ENCODE results near the gene SLC22A23.
A peak's percentile ranks its signal among the peaks of the same experiment; 100 is the strongest.

Gene SLC22A23

GRCh38 chr6:3449750-3450305 lies 7.0 kb downstream of the SLC22A23 start:
- no peak for DNase-seq (ENCODE audit: low read depth, low spot score)
- no peak overlapping the region for H3K4me3 ChIP-seq (ENCODE audit: low read length)

DNA sequence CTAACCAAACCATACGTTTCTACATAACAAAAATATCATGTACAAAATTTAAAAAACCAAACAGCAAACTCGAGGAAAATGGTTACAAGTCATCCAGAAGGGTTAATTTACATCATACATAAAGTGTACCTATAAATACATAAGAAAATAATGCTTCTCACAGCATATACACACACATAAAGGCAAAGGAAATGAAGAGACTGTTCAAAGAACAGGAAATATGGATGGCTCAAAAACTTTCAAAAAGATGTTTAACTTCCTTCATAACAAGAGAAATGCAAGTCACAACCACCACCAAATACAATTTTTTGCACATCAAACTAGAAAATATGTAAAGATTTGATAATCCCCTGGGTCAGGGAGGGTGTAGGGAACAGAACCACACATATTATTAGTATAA lies 7.5 kb downstream of the SLC22A23 start:
- DNase-seq (ENCODE audit: low read depth, low spot score): peak; percentile 48
- H3K4me3 ChIP-seq (ENCODE audit: low read length): no peak overlapping the region

DNA sequence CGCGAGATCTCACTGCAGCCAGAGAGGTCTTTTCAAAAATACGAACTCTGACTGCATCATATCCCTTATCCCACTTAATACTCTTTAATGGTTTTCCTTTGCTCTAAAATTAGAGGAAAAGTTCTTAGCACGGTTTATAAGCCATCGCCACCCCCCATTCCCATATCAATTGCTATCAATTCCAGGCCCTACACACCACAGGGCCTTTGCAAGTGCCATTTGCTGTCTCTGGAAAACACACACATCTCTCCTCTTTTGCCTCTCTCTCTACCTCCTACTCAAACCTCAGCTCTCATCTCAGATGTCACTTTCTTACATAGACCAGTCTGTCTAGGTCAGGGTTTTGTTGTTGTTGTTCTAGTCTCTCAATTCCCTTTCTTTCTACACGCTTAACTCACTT lies 9.8 kb downstream of the SLC22A23 start:
- no peak overlapping the region for H3K4me3 ChIP-seq (ENCODE audit: low read length)
- no peak for DNase-seq (ENCODE audit: low read depth, low spot score)

DNA sequence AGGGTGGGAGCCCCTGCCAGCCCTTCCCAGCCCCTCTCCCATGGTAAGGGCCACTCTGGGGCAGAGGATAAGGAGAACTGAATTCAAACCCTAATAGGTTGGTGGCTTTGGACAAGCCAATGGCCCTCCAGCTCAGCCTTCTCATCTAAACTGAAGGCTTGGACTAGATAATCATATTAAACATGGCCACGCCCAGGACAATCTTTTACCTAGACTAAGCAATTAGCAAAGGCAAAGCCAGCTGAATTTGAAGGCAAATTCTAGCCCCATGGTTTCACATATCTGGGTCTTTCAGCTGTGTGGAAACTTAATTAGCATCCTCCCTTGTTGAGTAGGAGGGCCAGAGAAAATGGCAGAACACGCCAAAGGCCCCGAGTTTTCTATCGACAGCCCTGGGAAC lies 10.7 kb downstream of the SLC22A23 start:
- no peak for DNase-seq (ENCODE audit: low read depth, low spot score)
- H3K4me3 ChIP-seq (ENCODE audit: low read length): no peak overlapping the region

DNA sequence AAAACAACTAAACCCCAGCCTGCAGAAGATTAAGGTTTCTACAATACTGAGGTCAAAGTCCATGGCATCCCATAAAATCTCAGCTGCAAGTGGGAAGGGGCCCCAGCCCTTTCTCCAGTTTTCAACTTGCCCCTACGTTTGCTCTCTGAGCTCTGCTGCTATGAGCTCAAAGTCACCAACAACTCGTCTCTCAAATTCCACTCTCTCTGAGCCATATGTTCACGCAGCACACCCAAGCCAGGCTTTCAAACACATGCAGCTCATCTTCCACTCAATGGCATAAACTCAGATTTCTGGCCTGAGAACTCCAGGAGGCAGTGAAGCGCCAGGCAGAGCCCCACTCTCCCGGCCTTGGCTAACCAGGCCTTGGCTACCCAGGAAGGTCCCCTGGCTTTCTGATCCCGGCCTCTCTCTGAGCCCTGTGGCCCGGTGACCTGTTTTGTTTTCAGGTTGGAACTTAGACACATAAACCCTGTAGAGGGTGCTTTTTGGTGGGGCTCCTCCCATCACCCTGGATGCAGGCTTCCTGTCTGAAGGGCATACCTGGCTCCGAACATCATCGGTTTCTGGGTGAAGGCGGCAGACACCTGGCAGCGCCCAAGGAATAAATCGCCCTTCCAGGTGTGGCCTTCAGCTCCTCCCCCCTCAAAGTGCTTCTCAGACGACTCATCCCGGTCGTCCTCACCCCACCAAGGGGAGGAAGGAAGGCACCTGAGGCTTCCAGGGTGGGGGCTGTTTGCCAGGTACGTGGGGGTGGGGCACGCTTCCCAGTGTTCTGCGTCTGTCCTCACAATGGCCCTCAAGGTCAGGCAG lies 12.4 kb downstream of the SLC22A23 start:
- no peak overlapping the region for H3K4me3 ChIP-seq (ENCODE audit: low read length)
- DNase-seq (ENCODE audit: low read depth, low spot score): no peak

GRCh38 chr6:3443221-3443515 lies 13.7 kb downstream of the SLC22A23 start:
- DNase-seq (ENCODE audit: low read depth, low spot score): no peak
- no peak overlapping the region for H3K4me3 ChIP-seq (ENCODE audit: low read length)

GRCh38 chr6:3442431-3443220 lies 14.2 kb downstream of the SLC22A23 start:
- no peak for DNase-seq (ENCODE audit: low read depth, low spot score)
- H3K4me3 ChIP-seq (ENCODE audit: low read length): no peak overlapping the region

DNA sequence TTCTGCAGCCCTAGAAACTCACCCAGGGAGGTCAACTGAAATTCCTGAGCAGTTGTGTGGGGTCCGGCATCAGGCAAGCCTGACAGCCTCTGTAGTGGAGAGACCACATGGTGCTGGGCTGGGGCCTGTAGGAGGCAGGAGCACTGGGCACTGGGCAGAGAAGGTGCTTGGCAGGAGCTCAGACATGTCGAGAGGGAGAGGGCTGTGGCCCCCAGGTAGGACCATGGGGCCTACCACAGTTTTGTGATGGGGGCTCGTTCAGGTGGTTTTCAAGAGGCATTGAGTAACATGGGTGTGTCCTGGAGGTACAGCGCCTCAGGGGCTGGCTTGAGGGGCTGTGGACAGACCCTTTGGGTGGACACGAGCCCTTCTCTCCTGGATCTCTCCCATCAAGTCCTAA lies 15.9 kb downstream of the SLC22A23 start:
- no peak for DNase-seq (ENCODE audit: low read depth, low spot score)
- no peak overlapping the region for H3K4me3 ChIP-seq (ENCODE audit: low read length)

GRCh38 chr6:3439961-3440360 lies 16.9 kb downstream of the SLC22A23 start:
- no peak overlapping the region for H3K4me3 ChIP-seq (ENCODE audit: low read length)
- no peak for DNase-seq (ENCODE audit: low read depth, low spot score)

- no peak for DNase-seq (ENCODE audit: low read depth, low spot score)
- H3K4me3 ChIP-seq (ENCODE audit: low read length): no peak overlapping the region
Observed at GRCh38 chr6:3438190-3439167, 18.4 kb downstream of the SLC22A23 start.

GRCh38 chr6:3433005-3433404 lies 23.8 kb downstream of the SLC22A23 start:
- H3K4me3 ChIP-seq (ENCODE audit: low read length): no peak overlapping the region
- DNase-seq (ENCODE audit: low read depth, low spot score): no peak

- H3K4me3 ChIP-seq (ENCODE audit: low read length): no peak overlapping the region
Observed at GRCh38 chr6:3432416-3432815, 24.4 kb downstream of the SLC22A23 start.

DNA sequence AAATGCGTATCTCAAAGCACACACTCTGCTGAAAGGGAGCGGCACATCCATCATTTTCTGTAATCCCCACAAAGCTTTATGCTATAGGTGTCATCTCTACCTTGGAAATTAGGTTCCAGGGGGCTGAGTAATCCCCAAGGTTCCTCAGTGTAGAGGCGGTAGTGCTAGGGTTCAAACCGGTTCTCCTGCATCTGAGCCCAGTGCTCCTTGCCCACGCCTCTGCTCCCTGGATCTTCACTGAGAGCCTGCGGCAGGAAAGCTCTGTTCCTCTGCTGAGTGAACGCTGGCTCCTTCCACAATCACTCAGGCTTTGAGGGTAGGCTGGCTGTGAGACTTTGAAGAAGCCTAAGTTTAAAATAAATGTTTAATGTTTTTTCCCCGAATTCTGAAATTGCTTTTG lies 24.9 kb downstream of the SLC22A23 start:
- DNase-seq (ENCODE audit: low read depth, low spot score): no peak
- no peak overlapping the region for H3K4me3 ChIP-seq (ENCODE audit: low read length)

More at GRCh38 chr6:3432416-3432815, 24.4 kb downstream of the SLC22A23 start:
- DNase-seq (ENCODE audit: low read depth, low spot score): no peak

- DNase-seq (ENCODE audit: low read depth, low spot score): no peak
- no peak overlapping the region for H3K4me3 ChIP-seq (ENCODE audit: low read length)
Observed at GRCh38 chr6:3429211-3429610, 27.6 kb downstream of the SLC22A23 start.

- no peak for DNase-seq (ENCODE audit: low read depth, low spot score)
- no peak overlapping the region for H3K4me3 ChIP-seq (ENCODE audit: low read length)
Observed at GRCh38 chr6:3428700-3429099, 28.1 kb downstream of the SLC22A23 start.

DNA sequence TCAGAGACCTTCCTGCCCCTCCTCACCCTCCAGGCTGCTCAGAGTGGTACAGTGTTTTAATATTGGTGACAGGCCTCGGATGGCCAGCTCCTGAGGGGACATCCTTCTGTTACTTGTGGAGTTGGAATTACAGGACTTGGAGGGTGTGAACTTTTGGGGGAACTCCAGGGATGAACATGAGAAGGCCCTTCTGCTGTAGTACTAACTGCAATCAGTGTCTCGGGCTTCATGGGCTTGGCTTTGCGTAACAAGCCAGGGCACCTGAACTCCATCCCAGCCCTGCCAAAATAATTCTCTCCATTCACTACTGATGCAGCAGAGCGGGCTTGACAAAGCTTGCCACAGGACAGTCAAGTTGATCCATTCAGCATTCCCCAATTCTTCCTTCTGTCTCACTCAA lies 28.6 kb downstream of the SLC22A23 start:
- no peak for DNase-seq (ENCODE audit: low read depth, low spot score)
- H3K4me3 ChIP-seq (ENCODE audit: low read length): no peak overlapping the region

DNA sequence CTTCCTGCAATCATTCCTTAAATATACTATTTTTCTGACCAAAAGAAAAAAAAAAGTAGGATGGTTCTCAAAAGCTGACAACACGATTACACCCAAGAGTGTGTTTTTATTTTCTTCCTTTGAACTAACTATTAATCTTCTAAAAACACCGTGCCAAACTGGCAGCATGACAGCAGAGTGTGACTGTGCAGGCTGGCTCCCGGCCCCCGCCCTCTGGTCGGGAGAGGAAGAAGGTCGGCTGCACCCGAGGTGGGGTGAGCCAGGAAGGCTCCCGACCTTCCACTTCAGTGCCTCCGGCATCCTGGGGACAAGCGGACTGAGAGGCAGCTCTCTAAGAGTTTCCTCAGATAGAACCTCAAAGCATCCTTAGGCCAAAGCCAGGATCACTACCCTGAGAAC lies 29.2 kb downstream of the SLC22A23 start:
- no peak overlapping the region for H3K4me3 ChIP-seq (ENCODE audit: low read length)
- DNase-seq (ENCODE audit: low read depth, low spot score): no peak

DNA sequence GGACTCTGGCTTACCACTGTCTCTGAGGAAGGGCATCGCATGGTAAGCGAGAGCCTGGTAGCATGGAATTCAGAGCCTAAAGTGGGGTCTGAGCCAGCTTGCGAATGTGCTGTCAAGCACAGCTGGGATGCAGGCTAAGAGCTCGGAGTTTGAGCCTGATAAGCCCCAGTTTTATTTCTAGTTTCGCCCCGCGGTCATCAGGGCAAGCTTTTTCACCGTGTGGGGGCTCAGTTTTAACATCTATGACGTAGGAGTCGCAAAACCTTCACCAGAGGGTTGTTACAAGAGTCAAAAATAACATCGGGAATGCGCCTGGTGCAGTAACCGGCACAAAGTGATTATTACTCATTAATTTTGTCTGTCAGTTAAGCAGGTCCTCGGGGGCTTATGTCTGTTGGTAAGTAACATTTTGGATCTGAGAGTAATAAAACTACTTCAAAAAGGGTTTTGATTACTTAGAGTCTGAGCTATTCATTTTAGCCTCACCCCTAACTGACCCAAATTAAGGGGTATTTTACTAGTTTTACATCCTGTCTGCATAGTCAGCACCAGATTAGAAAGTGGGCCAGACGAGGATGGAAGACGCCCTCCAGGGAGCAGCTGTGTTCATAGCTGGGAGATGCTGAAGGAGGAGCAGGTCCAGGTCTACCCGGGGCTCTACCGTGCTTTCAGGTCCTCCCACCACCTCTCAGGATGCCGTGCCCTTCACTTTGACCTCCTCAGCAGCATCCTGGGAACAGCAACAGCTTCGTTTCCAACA lies 29.7 kb downstream of the SLC22A23 start:
- H3K4me3 ChIP-seq (ENCODE audit: low read length): no peak overlapping the region
- DNase-seq (ENCODE audit: low read depth, low spot score): no peak

Data from Jurkat, Clone E6-1 (cell line).